ENCODE results near the gene ELMOD1.

The ELMOD1 gene

DNA sequence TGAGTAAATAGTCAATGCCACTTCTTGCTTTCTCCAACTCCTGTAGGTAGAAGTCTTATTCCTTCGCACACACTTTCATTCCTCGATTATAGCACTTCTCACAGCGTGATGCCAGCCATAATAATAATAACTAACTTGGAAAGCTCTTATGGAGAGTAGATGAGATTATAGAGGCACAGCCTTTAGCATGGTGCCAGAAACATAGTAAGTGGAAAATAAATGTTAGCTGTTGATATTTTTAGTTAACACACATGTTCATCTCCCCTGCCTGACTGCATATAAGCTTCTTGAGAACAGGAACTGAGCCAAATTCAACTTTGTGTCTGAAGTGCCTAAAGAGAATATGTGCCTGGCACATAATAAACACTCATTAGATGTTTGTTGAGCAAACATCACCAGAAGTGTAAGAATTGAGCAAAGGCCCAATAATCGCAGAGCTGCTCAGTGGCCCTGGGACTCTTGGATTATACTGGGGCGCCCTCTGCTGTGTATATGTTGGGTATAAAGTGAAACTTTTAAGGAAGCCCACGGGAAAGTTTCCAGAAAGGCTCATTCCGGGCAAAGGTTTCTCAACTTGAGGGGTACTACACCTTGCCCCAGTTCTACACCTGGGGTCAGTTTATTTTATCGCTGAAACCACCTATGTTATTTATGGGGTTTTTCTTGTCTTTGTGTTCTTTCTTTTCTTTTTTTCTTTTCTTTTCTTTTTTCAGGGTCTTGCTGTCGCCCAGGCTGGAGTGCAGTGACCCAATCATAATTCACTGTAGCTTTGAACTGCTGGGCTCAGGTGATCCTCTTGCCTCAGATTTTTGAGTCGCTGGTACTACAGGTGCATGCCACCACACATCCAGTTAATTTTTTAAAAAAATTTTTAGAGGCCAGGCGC, 98.6 kb downstream of the ELMOD1 start:
- peak; percentile 35 for DNase-seq

DNA sequence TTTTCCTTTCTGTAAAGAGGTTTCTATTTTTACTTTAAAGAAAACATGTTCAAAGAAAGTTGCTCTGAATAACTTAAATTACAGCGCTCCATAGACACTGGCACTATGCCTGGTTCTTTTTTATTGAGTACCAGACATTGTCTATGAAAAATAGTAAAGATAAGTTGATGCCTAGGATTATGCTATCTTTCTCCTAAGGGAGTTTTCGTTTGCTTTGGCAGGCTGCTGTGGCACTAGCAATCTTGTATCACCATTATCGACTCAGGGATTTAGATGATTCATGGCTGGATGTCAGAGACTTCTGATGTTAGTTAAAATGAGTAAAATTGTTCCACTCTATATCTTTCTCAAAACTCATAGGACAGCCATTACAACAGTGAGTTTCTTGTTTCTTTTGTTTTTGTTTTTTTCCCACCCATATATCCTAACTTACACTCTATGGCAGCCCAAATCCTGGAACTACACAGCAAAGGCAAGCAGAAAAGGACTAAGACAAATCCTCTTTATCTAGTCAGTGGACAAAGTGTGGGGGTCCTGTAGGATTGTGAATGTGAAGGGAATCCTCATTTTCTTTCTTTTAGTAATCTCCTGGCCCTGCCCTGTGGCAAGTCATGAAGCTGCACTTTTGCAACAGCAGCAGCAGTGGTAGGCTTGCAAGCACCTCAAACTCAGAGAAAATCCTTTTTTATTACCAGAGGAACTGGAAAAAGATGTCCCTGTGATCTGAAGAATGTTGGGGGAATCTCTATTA, 100.2 kb downstream of the ELMOD1 start:
- no peak for DNase-seq

- DNase-seq: no peak
Observed at GRCh38 chr11:107695446-107695845, 104.5 kb downstream of the ELMOD1 start.

DNA sequence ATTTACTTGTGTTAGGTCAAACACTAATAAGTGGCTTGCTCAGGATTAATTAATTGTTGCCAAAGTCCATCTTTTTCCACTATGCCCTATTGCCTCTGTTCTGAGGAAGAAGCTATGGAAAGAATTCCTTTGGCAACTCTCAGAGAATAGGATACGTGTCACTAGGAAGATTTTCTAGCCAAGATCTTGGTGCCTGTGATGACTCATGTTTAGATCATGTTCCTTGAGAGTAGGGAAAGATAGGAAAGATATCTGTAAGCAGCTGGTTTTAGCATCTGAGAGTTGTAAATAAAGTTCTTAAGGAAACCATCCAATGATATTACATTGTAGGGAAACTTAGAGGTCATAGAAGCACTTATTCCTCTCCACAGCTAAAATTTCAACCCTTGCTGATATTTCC, 105.2 kb downstream of the ELMOD1 start:
- DNase-seq: no peak

DNA sequence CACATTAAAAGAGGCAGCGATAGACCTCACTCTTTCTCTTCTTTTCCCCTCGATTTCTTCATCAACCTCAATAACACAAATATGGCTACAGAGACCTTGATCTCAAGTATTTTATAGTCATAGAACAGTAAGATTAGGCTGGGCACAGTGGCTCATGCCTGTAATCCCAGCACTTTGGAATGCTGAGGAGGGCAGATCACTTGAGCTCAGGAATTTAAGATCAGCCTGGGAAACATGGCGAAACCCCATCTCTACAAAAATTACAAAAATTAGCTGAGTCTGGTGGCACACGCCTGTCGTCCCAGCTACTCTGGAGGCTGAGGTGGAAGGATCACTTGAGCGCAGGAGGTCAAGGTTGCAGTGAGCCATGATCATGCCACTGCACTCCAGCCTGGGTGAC, 106.3 kb downstream of the ELMOD1 start:
- DNase-seq: no peak

GRCh38 chr11:107699371-107700285, 108.7 kb downstream of the ELMOD1 start:
- DNase-seq: no peak

GRCh38 chr11:107702109-107702660, 111.2 kb downstream of the ELMOD1 start:
- DNase-seq: no peak

DNA sequence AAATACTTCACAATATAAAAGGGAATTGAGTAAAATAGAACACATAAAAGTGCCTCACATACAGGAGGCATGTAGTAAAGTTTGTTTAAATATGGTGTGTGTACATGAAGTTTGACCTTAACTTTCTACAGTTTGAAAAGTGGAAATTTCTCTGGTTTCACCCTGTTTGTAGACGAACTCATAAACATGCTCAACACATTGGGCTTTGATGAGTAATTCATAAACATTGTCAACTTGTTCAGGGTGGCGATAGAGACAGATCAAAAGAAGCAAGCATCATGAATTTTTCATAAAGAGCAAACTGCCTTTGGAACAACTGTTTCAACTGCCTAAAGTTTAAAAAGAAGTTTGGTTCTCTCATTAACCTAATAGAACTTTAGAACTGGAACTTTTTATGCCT, 111.8 kb downstream of the ELMOD1 start:
- no peak for DNase-seq

GRCh38 chr11:107704451-107704850, 113.5 kb downstream of the ELMOD1 start:
- no peak for DNase-seq

DNA sequence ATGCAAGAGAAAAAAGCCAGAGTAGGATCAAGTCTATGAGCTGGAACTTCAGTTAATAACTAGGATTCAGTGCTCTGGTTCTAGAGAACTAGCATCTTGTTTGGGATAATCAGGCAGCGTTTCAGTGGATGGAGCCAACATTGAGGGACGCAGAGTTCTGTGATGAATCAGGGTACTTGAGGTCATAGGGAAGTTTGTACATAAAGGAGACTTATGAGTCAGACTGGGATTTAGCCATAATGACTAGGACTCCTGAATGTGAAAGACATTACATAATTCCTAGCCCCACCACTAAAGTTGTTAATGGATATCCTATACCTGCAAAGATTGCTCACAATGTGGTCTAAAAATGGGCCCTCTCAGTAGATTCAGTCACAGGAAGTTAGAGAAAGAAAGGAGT, 114.1 kb downstream of the ELMOD1 start:
- no peak for DNase-seq

GRCh38 chr11:107706531-107706930, 115.6 kb downstream of the ELMOD1 start:
- DNase-seq: no peak

DNA sequence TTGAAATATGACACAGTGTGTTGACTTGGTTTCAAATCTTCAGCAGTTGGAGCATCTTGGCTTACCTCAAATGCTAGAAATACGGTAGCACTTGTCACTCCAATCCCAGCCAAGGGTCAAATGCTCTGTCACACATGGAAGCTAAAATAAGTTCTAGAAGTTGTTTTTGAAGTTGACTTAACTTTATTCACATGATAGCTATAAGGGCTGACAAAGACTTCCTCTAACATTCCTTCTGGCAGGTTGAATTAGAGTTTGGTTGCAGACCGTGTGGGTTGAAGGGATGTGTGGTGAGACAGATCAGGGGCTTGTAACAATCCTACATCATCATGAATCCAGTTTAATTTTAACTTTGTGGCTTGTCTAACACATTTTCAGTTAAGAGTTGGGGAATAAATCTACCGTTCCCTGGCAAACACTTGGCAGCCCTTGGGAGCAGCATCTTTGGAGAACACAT, 116.3 kb downstream of the ELMOD1 start:
- no peak for DNase-seq

DNA sequence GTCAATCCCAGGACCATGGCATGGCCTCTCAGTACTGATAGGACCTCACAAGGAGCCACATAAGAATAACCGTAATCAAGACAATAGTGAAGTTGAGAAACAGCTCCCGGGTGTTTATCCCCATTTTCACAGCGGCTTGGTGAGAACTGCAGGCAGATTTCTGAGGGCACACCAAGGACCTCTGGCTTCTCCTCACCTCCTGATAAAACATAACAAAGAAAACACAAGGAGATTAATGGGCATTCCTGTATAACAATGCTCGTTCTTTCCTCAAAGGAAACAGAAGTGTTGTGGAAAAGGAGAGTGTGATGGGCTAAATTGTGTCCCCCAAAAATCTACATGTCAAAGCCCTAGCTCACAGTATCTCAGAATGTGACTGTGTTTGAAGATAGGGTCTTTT, 116.9 kb downstream of the ELMOD1 start:
- DNase-seq: no peak

GRCh38 chr11:107708792-107709191, 117.8 kb downstream of the ELMOD1 start:
- no peak for DNase-seq

DNA sequence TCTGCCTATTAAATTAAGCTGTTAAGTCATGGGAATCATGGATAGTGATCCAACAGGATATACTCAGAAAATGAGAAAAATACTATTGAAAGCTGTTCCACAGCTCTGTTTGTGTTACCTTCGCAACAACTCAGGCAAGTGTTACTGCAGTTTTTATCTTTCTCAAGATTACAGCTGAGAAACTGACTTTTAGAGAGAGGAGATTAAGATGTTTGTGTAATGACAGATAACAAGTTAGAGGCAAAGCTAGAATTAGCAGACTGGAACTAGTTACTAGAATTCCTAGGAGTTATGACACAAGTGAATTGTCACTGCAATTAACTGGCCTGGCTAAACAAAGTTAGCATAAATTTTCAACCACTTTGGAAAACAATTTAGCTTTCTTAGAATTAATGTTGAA, 119.4 kb downstream of the ELMOD1 start:
- no peak for DNase-seq

GRCh38 chr11:107711861-107712755, 121.2 kb downstream of the ELMOD1 start, which contains the start of gene SLN:
SLN (minus strand) TSS chr11:107712056.
- DNase-seq: no peak

DNA sequence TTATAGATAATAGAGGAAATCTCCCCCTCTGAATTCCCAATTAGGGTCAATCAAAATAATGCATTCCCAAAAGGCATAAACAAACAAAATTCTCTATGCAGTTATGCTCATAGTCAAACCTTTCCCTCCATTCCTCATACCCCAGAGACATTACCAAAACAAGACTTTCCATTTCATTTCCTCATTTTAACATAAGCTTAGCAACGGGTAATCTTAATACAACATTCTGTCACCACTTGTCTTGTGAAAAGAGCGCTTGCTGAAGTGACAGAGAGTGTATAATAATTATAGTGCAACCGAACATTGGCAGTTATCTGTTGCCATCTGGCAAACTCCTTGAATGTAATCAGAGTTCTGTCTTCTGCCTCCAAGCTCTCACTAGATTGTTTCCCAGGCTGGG, 122.1 kb downstream of the ELMOD1 start:
- DNase-seq: no peak
